Aorta (tissue), 5 donors: ENCODE measurements around the gene KRTAP15-1. TPM values are rescaled to one million over a fixed set of nuclear protein-coding genes. Genes with fewer than 3 reads are reported as not detected.

ENCODE experiments used
- ATAC-seq: fragments of 200-7000 bp; cut with Tn5 transposase; one replicate; pipeline ENCODE4 v1.9.1; 2022; ENCODE audit warnings: moderate library complexity; ENCODE audit not compliant: low FRiP score
- DNase-seq, 2 donors: peaks; one replicate each; pipeline ENCODE4 v3.0.0-alpha.2; 2020
- H3K27ac ChIP-seq, 2 donors: one replicate each; pipeline ENCODE4 v1.5.1; 2013; ENCODE audit warnings: low read length in 2 of 2, mild to moderate bottlenecking in 2 of 2, moderate library complexity in 2 of 2, control low read depth in 1 of 2, inconsistent platforms in 1 of 2, low read depth in 1 of 2
- H3K27me3 ChIP-seq, 2 donors: one replicate each; pipeline ENCODE4 v1.6.1; 2013; ENCODE audit warnings: control low read depth in 1 of 2, low read length in 1 of 2, mild to moderate bottlenecking in 1 of 2, moderate library complexity in 1 of 2; ENCODE audit not compliant: insufficient read depth in 2 of 2, control insufficient read depth in 1 of 2
- H3K36me3 ChIP-seq, 2 donors: one replicate each; pipeline ENCODE4 v1.6.1; 2013; ENCODE audit warnings: control low read depth in 1 of 2, low read length in 1 of 2, mild to moderate bottlenecking in 1 of 2; ENCODE audit not compliant: insufficient read depth in 2 of 2, control insufficient read depth in 1 of 2
- H3K4me1 ChIP-seq, 2 donors: one replicate each; pipeline ENCODE4 v1.6.1; 2013; ENCODE audit warnings: low read length in 2 of 2, control low read depth in 1 of 2, mild to moderate bottlenecking in 1 of 2, moderate library complexity in 1 of 2; ENCODE audit not compliant: insufficient read depth in 2 of 2, control insufficient read depth in 1 of 2
- H3K4me3 ChIP-seq, 2 donors: one replicate each; pipeline ENCODE4 v1.5.1; 2013; ENCODE audit warnings: low read length in 2 of 2, control low read depth in 1 of 2, mild to moderate bottlenecking in 1 of 2
- H3K9me3 ChIP-seq: one replicate; pipeline ENCODE4 v1.6.1; 2013; ENCODE audit warnings: mild to moderate bottlenecking, low read length; ENCODE audit not compliant: control insufficient read depth
- WGBS, 2 donors: extraction: QIAGEN DNeasy Blood & Tissue Kit; methylation state at CpG; one replicate each; pipeline ENCODE4 v1.1.7; 2013; 5-methylcytosine and 5-hydroxymethylcytosine counted together
- intact Hi-C, 2 donors: fragments of 100-400 bp; cut with DNase I; formaldehyde crosslinking; loops; one replicate each; pipeline versions ENCODE4 v1.14.2 to v1.15.0; 2022
- polyA plus RNA-seq, 2 donors: library from polyadenylated mRNA; stranded (reverse); fragments of 200-250 nt; gene quantifications; one replicate each; pipeline ENCODE4 v1.2.3, GENCODE V29; 2013
- total RNA-seq, 2 donors: library from RNA; stranded (reverse); fragmentation: NEBNext Ultra II Directional; extraction: Animal tissue kit (Norgen Biotek cat#: 25700); gene quantifications; one replicate each; pipeline ENCODE4 v1.2.1, GENCODE V29; 2021
- donor health status: healthy with polysubstance abuse.
- donor health status: Bipolar disorder and iron deficiency.
- donor health status: DM: no; HTN: no; CAD: no.
- donor health status: DM: no; HTN: no; CAD: no.
- donor health status: DM: yes; HTN: yes; CAD: no.

KRTAP15-1 gene
- total and polyA plus RNA-seq, 4 donors = not detected

DNA sequence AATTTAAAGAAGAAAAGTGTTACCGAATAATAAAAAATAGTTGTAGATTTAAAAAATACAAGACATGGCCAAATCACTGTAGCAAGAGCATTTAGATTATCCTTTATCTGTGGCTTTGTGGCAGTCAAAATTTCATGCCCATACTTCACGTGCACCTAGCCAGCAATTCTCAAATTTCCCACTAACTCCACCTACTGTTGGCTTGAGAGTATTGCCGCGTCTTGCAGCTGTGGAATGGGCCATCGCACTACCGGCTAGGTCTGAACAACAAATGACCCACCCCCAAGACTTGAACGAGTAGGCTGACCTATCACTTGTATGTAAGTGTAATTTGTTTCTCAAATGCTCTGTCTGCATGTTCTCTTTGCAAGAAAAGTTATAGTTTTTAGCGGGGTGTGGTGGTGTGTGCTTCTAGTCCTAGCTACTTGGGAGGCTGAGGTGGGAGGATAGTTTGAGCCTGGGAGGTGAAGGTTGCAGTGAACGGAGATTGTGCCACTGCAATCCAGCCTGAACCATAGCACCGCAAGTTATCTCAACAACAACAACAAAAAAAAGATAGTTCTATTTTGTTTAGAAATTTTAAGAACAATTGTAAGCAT, 5.9 kb upstream of the KRTAP15-1 start:
- 28 to 40% methylated on average over 10 of the region's 10 CpGs for WGBS, 2 donors
- intact Hi-C loops = no loop called here

GRCh38 chr21:30437010-30437565, 3.0 kb upstream of the KRTAP15-1 start:
- Histone ChIP-seq H3K36me3 (no peaks in the 10 kb centered on the region), H3K9me3 (no peaks in the 10 kb centered on the region), H3K27me3 (no peaks in the 10 kb centered on the region), H3K27ac (no peak overlapping the region), H3K4me3 (no peak overlapping the region), H3K4me1 (no peaks in the 10 kb centered on the region)
- 82 to 89% methylated on average over 3 of the region's 3 CpGs for WGBS, 2 donors
- intact Hi-C loops = no loop called here
- ATAC-seq = no peak
- no peak for DNase-seq

More for the DNA sequence above, 5.9 kb upstream of the KRTAP15-1 start:
- Histone ChIP-seq H3K4me1 (no peaks in the 10 kb centered on the region), H3K9me3 (no peaks in the 10 kb centered on the region), H3K27ac (no peak overlapping the region), H3K36me3 (no peaks in the 10 kb centered on the region), H3K27me3 (no peaks in the 10 kb centered on the region), H3K4me3 (no peak overlapping the region)
- DNase-seq (no peak), ATAC-seq (peak; percentile 46)

GRCh38 chr21:30443226-30443625, 3.2 kb downstream of the KRTAP15-1 start:
- H3K27ac ChIP-seq = no peak overlapping the region
- no peaks in the 10 kb centered on the region for H3K36me3 ChIP-seq
- DNase-seq (no peak), ATAC-seq (no peak)
- H3K27me3 ChIP-seq = no peaks in the 10 kb centered on the region
- no peaks in the 10 kb centered on the region for H3K4me1 ChIP-seq
- H3K9me3 ChIP-seq = no peaks in the 10 kb centered on the region
- intact Hi-C loops = no loop called here
- H3K4me3 ChIP-seq = no peak overlapping the region

DNA sequence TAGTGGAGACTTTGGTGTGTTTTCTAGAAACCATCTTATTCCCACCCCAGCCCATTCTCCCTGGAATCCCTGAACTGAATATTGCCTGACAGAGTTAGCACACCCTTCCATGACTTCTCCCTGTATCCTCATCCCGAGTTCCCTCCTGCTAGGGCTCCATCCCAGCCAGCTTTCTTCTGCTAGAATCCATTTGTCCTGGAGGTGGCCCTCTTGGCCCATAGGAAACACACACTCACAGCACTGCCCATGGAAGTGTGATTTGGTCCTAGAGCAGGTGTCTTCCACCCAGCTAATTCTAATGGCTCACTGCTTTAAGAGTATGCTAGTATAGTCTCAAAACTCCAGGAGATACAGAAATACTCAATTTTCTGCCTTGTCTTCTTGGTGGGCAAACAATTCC, 4.1 kb downstream of the KRTAP15-1 start:
- no peaks in the 10 kb centered on the region for H3K9me3 ChIP-seq
- DNase-seq = no peak
- H3K4me1 ChIP-seq = no peaks in the 10 kb centered on the region
- H3K4me3 ChIP-seq = no peak overlapping the region
- no peak for ATAC-seq
- H3K27ac ChIP-seq = no peak overlapping the region
- intact Hi-C loops = no loop called here
- WGBS, 2 donors = 57 to 60% methylated on average over 1 of the region's 1 CpG
- no peaks in the 10 kb centered on the region for H3K36me3 ChIP-seq
- H3K27me3 ChIP-seq = no peaks in the 10 kb centered on the region

DNA sequence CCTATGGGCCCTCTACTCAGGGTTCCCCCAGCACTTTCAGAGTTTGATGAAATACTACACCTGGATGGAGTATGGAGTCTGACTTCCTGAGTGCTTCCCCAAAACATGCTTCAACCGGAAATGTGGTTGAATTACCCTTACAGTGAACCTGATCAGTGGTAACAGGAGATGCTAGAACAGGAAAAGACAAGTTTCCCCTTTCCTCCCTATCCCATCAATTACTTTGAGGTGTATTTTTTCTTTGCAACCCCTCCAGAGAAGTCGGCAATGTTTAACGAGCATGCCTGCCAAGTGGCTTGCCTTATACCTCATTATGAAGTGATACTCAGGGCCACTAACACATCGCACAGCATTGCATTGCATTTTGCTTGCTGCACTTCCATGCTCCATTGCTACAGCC, 7.0 kb downstream of the KRTAP15-1 start:
- intact Hi-C loops = no loop called here
- H3K4me3 ChIP-seq = no peak overlapping the region
- no peaks in the 10 kb centered on the region for H3K4me1 ChIP-seq
- no peaks in the 10 kb centered on the region for H3K9me3 ChIP-seq
- H3K27ac ChIP-seq = no peak overlapping the region
- 48 to 50% methylated on average over 4 of the region's 4 CpGs for WGBS, 2 donors
- no peaks in the 10 kb centered on the region for H3K36me3 ChIP-seq
- no peak for ATAC-seq
- DNase-seq = no peak
- no peaks in the 10 kb centered on the region for H3K27me3 ChIP-seq

DNA sequence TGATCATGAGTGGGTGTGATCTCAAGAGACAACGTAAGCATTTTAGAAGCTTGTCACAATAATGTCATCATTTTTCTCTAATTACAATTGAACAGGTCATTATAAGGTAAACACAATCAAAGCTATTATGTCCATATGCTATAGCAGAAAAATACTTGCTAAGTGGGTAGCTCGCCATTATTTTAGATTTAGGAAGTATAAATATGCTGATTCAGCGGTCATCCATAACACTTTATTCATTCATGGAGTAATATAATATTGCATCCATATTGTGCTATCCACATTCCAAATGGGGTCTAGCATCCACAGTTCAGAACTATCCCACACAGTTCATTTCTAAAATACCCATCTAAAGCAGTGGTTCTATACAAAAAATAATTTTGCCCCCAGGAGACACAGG, 8.4 kb downstream of the KRTAP15-1 start:
- Histone ChIP-seq H3K9me3 (no peaks in the 10 kb centered on the region), H3K4me1 (no peaks in the 10 kb centered on the region), H3K27ac (no peak overlapping the region), H3K36me3 (no peaks in the 10 kb centered on the region), H3K4me3 (no peak overlapping the region), H3K27me3 (no peaks in the 10 kb centered on the region)
- intact Hi-C loops = no loop called here
- no peak for ATAC-seq
- no peak for DNase-seq
- WGBS, 2 donors = 96 to 99% methylated on average over 3 of the region's 3 CpGs

DNA sequence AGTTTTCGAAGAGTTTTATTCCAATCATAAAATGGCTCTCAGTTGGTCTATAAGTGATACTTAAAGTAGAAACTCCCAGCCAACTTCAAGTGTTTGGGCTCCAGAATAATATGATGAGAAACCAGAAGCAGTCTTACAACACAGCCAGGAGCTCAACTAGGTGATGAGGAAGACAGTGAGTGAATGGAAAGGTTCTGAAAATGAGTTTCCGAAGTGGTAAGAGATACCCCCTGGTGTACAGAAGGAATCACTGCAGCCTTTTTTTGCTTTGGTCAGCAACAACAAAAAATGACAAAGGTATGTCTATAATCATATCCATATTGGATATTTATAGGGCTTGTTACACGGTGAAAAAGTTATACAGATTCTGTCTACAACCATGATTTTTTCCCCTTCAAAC, 23.6 kb downstream of the KRTAP15-1 start:
- ATAC-seq (no peak), DNase-seq (no peak)
- Histone ChIP-seq H3K27me3 (no peaks in the 10 kb centered on the region), H3K27ac (no peak overlapping the region), H3K4me3 (no peak overlapping the region), H3K4me1 (no peaks in the 10 kb centered on the region), H3K9me3 (no peaks in the 10 kb centered on the region), H3K36me3 (no peaks in the 10 kb centered on the region)
- 68 to 88% methylated on average over 3 of the region's 3 CpGs for WGBS, 2 donors
- intact Hi-C loops = no loop called here

DNA sequence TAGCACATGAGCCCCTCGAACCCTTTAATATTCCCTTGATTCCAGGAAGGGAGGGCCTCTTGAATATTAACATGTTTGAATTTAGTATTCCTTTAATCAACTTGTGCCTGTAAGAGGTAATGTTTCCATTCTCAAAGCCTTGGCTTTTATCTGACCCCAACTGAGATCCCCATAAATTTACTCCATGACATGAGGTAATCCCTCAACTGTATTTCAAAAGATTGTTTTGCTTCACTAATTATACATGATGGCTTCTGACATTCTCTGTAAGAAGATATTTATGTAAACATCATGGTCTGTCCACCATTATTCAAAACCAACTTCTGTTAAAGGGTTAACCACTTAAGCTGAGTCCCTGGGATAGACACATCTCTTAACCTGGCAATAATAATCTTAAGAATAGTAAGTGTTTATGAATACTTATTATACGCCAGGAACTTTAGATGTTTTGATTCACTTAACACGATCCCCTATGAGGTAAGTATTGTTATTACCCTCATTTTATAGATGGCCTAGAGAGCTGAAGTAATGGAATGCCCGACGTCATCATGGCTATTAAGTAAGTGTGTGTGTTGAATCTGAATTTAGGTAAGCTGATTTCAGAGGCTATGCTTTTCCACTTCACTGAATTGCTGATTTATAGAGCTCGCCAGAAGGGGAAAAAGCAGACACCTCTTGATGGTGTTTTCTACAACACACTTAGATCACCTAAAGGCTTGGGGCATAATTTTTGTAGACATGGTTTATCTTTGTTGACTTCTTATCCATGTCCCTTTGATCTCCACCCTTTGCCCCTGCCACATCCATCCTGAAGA, 29.0 kb downstream of the KRTAP15-1 start:
- intact Hi-C loops = no loop called here
- ATAC-seq (no peak), DNase-seq (no peak)
- no peaks in the 10 kb centered on the region for H3K27me3 ChIP-seq
- H3K4me3 ChIP-seq = no peak overlapping the region
- 80 to 83% methylated on average over 6 of the region's 6 CpGs for WGBS, 2 donors
- no peak overlapping the region for H3K27ac ChIP-seq
- H3K36me3 ChIP-seq = no peaks in the 10 kb centered on the region
- H3K9me3 ChIP-seq = no peaks in the 10 kb centered on the region
- H3K4me1 ChIP-seq = no peaks in the 10 kb centered on the region

GRCh38 chr21:30478004-30478403, 37.9 kb downstream of the KRTAP15-1 start:
- ATAC-seq (no peak), DNase-seq (no peak)
- Histone ChIP-seq H3K36me3 (no peaks in the 10 kb centered on the region), H3K4me1 (no peaks in the 10 kb centered on the region), H3K9me3 (no peaks in the 10 kb centered on the region), H3K27ac (no peak overlapping the region), H3K4me3 (no peak overlapping the region), H3K27me3 (no peaks in the 10 kb centered on the region)
- intact Hi-C loops = no loop called here
- 16 to 19% methylated on average over 3 of the region's 3 CpGs for WGBS, 2 donors
